Measurements from ENCODE around the gene FXYD7. TPM values are rescaled to one million over a fixed set of nuclear protein-coding genes. Genes with fewer than 3 reads are reported as not detected.

Gene FXYD7
- total RNA-seq, 2 experiments from 2014 or later: 4.1 to 5.2 TPM

DNA sequence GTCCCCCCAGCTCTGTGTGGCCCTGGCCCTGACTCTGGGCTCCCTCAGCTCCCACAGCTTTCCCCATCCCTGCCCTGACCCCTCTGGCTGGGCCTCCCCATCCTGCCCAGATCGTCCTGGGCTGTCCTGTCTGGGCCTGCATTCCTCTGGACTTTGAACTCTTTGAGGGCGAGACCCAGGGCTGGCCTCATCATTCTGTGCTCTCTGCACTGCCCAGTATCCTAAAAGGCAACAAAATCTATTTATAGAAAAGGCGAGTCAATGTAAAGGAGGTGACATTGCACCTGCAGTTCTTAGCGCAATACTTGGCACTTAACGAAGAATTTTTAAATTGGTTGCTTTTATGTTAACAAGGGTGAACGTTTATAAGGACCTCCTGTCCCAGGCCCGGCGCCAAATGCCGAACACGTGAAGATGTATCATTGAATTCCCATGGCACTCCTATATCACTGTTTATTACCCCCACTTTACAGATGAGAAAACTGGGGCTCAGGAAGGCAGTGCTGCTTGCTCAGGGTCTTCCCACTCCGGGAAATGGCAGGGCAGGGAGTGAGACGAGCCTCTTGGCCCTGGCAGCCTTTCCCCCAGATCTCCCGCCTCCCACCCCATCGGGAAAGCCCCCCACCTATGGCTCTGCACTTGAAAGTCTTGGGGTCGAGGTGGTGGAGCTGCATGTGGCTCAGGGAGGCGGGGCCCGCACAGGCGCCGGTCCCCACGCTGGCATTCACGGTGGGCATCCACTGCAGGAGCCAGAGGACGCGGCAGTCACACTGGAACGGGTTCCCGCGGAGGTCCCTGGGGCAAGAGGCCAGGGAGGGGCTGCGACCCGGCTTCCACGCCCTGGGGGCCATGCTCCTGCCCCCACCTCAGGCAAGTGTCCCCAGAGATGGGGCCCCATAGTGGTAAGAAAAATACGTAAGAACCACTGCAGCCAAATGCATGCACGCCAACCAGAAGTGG, 12.0 kb upstream of the FXYD7 start:
- POLR2A ChIA-PET: no interaction called here
- H3K4me3 Mint-ChIP-seq: no peak overlapping the region
- CTCF ChIA-PET: no interaction called here

DNA sequence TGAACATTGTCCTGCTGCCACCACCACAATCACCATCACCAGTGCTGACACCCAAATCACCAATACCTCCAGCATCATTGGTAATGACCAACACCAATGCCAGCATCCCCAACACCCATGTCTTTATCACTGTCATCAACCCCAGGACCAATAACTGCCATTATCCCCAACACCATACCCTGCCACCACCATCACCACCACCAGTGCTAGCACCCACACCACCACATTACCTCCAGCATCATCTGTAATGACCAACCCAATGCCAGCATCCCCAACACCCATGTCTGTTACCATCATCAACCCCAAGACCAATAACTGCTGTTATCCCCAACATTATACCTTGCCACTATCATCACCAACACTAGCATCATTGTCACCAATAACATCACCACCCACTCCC, 10.8 kb upstream of the FXYD7 start:
- ChIA-PET POLR2A (no interaction called here), CTCF (no interaction called here)
- peaks cover 8% of the 10 kb centered on the region for H3K4me1 Mint-ChIP-seq (ENCODE audit: low read depth)
- H3K27ac Mint-ChIP-seq: no peak overlapping the region
- H3K4me3 Mint-ChIP-seq: no peak overlapping the region
- peaks cover 3% of the 10 kb centered on the region for H3K27me3 Mint-ChIP-seq (ENCODE audit: low read depth)
- ATAC-seq (no peak), DNase-seq (no peak)
- no peaks in the 10 kb centered on the region for H3K9me3 Mint-ChIP-seq (ENCODE audit: insufficient read depth)
- H3K36me3 Mint-ChIP-seq (ENCODE audit: low read depth): no peaks in the 10 kb centered on the region

More for the DNA sequence above, 12.0 kb upstream of the FXYD7 start:
- H3K36me3 Mint-ChIP-seq (ENCODE audit: low read depth): no peaks in the 10 kb centered on the region
- DNase-seq (no peak), ATAC-seq (no peak)
- peaks cover 8% of the 10 kb centered on the region for H3K4me1 Mint-ChIP-seq (ENCODE audit: low read depth)
- H3K9me3 Mint-ChIP-seq (ENCODE audit: insufficient read depth): no peaks in the 10 kb centered on the region
- H3K27ac Mint-ChIP-seq: no peak overlapping the region
- no peaks in the 10 kb centered on the region for H3K27me3 Mint-ChIP-seq (ENCODE audit: low read depth)

DNA sequence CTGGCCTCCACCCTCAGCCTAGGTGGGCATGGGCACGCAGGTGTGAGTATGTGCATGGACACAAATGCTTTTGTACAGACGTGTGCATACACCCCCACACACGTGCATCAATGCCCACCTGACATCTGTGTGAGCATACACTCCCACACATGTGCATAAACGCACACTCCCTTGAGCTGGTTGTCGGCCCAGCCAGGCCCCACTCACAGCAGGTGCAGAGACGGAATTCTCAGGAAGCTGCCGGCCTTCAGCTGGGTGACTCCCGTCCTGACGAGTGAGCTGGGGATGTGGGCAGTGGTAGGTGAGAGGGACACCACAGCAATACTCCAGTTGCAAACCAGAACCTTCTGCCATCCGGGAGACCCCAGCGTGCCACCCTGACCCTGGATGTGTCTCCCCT, 9.2 kb upstream of the FXYD7 start:
- DNase-seq: no peak
- CTCF ChIA-PET: no interaction called here
- Mint-ChIP-seq H3K9me3 (ENCODE audit: insufficient read depth) (no peaks in the 10 kb centered on the region), H3K27me3 (ENCODE audit: low read depth) (peaks cover 8% of the 10 kb centered on the region), H3K4me3 (no peak overlapping the region), H3K27ac (no peak overlapping the region), H3K36me3 (ENCODE audit: low read depth) (no peaks in the 10 kb centered on the region), H3K4me1 (ENCODE audit: low read depth) (peaks cover 8% of the 10 kb centered on the region)
- ATAC-seq: no peak
- POLR2A ChIA-PET: no interaction called here

DNA sequence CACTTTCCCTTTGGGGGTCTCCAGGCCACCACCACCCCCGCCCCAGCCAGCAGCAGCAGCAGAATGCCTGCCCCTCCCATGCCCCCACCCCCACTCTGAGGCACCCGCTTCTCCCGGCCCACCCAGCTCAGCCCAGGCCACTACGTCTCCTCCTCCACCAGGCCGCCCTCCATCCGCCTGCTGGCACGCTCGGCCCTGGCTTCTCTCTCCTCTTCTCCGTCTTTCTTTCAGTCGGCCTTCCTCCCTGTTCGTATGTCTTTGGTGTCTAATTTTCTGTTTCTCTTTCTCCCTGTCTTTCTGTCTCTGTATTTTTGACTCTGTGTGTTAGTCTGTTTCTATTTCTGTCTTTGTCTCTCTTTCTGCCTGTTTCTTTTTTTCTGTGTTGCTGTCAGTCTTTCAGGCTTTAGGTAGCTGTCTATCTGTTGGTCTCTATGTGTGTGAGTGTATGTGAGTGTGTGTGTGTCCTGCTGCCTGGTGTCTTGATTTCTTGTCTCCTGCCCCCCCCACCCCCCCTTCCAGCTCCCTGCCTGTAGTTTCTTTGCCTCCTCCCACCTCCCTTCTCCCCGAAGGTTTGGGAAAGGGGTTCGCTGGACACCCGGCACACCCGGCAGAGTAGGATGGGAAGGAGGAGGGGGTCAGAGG, 8.3 kb upstream of the FXYD7 start, which contains the start of gene LGI4:
Gene LGI4 (minus strand): TSS at position 459 of the 642 bp plus-strand sequence. CDS start 379 bp downstream, at position 80.
- H3K9me3 Mint-ChIP-seq (ENCODE audit: insufficient read depth): no peaks in the 10 kb centered on the region
- ATAC-seq (no peak), DNase-seq (no peak)
- H3K27me3 Mint-ChIP-seq (ENCODE audit: low read depth): peaks cover 8% of the 10 kb centered on the region
- no peaks in the 10 kb centered on the region for H3K36me3 Mint-ChIP-seq (ENCODE audit: low read depth)
- no peak within 1 kb of the TSS for H3K27ac Mint-ChIP-seq
- H3K4me1 Mint-ChIP-seq (ENCODE audit: low read depth): peaks cover 8% of the 10 kb centered on the region
- CTCF ChIA-PET: interaction anchor here (1.3 to 4.1 kb wide), 9 partner anchors 10 to 90 kb away, joined by 3 to 47 read pairs (median 6); partner anchors contain the start of gene FXYD5
- POLR2A ChIA-PET: no interaction called here
- H3K4me3 Mint-ChIP-seq: no peak within 1 kb of the TSS

DNA sequence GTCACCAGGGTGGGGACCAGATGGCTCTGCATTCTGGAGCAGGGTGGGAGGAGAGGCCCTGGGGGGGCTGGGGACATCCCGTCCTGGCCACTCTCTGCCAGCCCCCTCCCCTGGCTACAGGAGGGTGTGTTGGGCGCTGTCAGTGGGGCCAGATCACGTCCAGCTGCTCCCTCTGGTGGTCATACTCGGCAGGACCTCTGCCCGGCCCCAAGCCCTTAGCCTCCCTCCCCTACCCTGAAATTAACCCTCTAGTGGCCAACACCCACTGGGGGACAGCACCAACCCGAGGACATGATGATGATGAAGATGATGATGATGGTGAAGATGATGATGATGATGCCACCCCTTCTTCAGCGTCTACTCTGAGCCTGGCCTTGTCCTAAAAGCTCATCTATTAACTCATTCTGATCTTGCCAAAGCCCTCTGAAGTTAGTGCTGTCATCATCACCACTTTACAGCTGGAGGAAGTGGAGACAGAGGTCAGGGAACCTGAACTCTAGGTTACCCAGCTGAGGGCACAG, 7.6 kb upstream of the FXYD7 start:
- DNase-seq (peak; percentile 78), ATAC-seq (peak; percentile 82)
- peaks cover 8% of the 10 kb centered on the region for H3K27me3 Mint-ChIP-seq (ENCODE audit: low read depth)
- CTCF ChIA-PET: interaction anchor here (0.6 to 4.1 kb wide), 31 partner anchors 8 to 413 kb away, joined by 3 to 47 read pairs (median 4); partner anchors contain the start of gene FXYD5
- H3K27ac Mint-ChIP-seq: no peak overlapping the region
- peaks cover 8% of the 10 kb centered on the region for H3K4me1 Mint-ChIP-seq (ENCODE audit: low read depth)
- no peaks in the 10 kb centered on the region for H3K9me3 Mint-ChIP-seq (ENCODE audit: insufficient read depth)
- no peaks in the 10 kb centered on the region for H3K36me3 Mint-ChIP-seq (ENCODE audit: low read depth)
- H3K4me3 Mint-ChIP-seq: no peak overlapping the region
- POLR2A ChIA-PET: no interaction called here

DNA sequence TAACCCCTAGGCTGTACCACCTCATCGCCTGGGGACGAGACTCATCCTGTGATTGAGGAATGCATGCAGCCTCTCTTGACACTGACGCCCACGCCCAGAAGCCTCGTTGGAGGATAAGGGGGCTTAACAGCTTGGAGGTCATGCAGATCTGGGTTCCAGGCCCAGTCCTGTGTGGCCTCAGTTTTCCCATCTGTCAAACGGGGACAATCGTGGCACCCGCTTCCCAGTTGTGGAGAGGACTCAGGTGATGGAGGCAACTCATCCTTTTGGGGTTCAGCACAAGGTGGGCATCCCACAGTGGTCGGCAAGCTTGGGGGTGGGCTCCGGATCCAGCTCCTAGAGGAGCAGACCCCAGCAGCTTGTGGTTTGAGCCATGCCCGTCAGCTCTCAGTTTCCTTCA, 6.8 kb upstream of the FXYD7 start:
- CTCF ChIA-PET: interaction anchor here (0.6 to 4.1 kb wide), 33 partner anchors 9 to 412 kb away, joined by 3 to 47 read pairs (median 4); partner anchors contain the start of gene FXYD5
- POLR2A ChIA-PET: no interaction called here
- H3K9me3 Mint-ChIP-seq (ENCODE audit: insufficient read depth): no peaks in the 10 kb centered on the region

DNA sequence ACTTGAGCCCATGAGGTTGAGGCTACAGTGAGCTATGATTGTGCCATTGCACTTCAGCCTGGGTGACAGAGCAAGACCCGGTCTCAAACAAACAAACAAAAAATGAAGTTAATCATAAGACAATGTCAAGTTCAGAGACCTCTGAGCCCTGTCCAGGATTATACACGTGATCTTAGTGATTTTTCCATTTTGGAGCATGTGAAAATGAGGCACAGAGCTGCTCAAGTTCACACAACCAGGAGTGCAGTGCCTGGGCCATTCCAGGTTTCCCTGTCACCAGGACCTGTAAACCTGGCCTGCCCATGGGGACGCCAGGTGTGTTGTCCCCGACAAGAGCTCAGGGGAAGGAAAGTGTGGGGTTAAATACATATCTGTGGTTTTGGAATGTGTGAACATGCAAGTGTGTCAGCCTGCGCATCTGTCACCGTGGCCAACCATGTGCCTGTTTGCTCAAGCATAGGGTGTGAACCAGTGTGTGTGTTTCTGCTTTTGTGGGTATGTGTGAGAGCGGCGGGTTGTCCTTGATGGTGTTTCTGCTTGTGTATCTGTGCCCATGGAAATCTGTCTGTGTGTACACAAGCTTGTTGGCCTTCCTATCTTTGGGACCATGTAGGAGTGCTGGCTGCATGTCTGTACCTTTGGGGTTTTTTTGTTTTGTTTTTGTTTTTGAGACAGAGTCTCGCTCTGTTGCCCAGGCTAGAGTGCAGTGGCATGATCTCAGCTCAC, 5.9 kb upstream of the FXYD7 start:
- Mint-ChIP-seq H3K27ac (no peak overlapping the region), H3K4me1 (ENCODE audit: low read depth) (peaks cover 23% of the 10 kb centered on the region), H3K27me3 (ENCODE audit: low read depth) (peaks cover 17% of the 10 kb centered on the region), H3K36me3 (ENCODE audit: low read depth) (no peaks in the 10 kb centered on the region), H3K9me3 (ENCODE audit: insufficient read depth) (no peaks in the 10 kb centered on the region), H3K4me3 (no peak overlapping the region)
- no peak for ATAC-seq
- POLR2A ChIA-PET: no interaction called here
- no peak for DNase-seq
- CTCF ChIA-PET: interaction anchor here (1.1 to 4.1 kb wide), 7 partner anchors 11 to 142 kb away, joined by 3 to 47 read pairs (median 4); no protein-coding TSS in a partner anchor

More for the DNA sequence above, 6.8 kb upstream of the FXYD7 start:
- Mint-ChIP-seq H3K27ac (no peak overlapping the region), H3K4me3 (no peak overlapping the region), H3K4me1 (ENCODE audit: low read depth) (peaks cover 14% of the 10 kb centered on the region), H3K36me3 (ENCODE audit: low read depth) (no peaks in the 10 kb centered on the region), H3K27me3 (ENCODE audit: low read depth) (peaks cover 10% of the 10 kb centered on the region)
- DNase-seq (no peak), ATAC-seq (no peak)

DNA sequence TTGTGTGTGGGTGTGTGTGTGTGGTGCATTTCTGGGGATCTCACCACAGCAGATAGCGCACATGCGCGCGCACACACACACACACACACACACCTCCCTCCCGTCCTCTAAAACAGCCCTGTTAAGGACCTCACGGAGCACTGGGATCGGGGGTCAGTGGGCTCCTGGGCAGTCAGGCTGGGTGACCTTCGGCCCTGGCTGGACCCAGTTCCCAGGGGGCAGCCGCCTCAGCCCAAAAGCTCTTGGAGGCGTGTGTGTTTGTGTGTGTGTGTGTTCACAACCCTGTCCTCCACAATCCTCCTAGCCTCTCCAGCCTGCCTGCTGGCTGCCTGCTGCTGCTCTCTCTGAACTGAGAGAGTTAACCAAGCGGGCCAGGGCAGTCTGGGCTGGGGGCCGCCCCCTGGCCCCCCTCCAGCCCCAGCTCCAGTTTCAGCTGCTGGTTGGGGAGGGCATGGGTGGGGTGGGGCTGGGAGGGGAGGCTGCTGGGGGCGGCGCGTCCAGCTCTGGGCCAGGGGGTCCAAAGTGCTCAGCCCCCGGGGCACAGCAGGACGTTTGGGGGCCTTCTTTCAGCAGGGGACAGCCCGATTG, 4.7 kb upstream of the FXYD7 start, which contains the start of gene FXYD1:
Gene FXYD1 (plus strand): TSS at position 520 of the 588 bp plus-strand sequence. CDS start 1,256 bp downstream, outside the sequence.
- Mint-ChIP-seq H3K4me3 (no peak within 1 kb of the TSS), H3K36me3 (ENCODE audit: low read depth) (no peaks in the 10 kb centered on the region), H3K27ac (no peak within 1 kb of the TSS), H3K27me3 (ENCODE audit: low read depth) (peaks cover 21% of the 10 kb centered on the region), H3K9me3 (ENCODE audit: insufficient read depth) (no peaks in the 10 kb centered on the region), H3K4me1 (ENCODE audit: low read depth) (peaks cover 28% of the 10 kb centered on the region)
- ChIA-PET CTCF (interaction anchor here (1.3 to 4.1 kb wide), 2 partner anchors 12 to 71 kb away, joined by 3 to 47 read pairs; no protein-coding TSS in a partner anchor), POLR2A (no interaction called here)
- ATAC-seq: no peak
- DNase-seq: no peak

DNA sequence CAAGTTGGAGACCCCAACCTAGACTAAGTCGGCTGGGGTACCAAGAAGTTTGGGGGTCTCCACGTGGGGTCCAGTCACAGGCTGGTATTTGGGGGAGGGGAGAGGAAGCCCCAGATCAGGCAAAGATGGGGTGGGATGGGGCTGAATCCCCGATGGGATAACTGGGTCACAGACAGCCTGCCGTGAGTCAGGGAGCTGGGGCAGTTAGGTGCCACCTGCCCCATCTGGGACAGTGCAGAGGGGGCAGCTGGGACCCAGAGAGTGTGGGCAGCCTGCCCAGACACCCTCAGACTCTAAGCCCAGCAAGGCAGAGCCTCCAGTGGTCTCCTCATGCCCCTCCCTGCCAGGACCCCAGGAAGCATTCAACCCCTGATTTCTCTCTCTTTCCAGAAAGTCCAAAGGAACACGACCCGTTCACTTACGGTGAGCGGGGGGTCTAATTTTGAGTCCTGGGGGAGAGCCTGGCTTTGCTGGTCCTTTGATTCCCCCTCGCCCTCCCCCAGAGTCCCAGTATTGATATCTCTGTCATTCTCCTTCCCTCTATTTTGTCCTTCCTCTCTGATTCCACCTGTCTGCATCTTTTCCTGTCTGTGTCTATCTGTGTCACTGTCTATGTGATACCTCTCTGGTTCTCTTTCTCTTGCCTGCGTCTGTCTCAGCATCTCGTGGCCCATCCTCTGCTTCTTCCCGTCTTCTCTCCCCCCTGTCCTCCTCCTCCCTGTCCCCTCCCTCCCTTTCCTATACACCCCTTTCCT, 2.7 kb upstream of the FXYD7 start:
- ATAC-seq (no peak), DNase-seq (no peak)
- H3K36me3 Mint-ChIP-seq (ENCODE audit: low read depth): no peaks in the 10 kb centered on the region
- no peak overlapping the region for H3K27ac Mint-ChIP-seq
- no peak overlapping the region for H3K4me3 Mint-ChIP-seq
- H3K9me3 Mint-ChIP-seq (ENCODE audit: insufficient read depth): no peaks in the 10 kb centered on the region
- peaks cover 42% of the 10 kb centered on the region for H3K4me1 Mint-ChIP-seq (ENCODE audit: low read depth)
- ChIA-PET CTCF (interaction anchor here (0.9 to 3.8 kb wide), 11 partner anchors 12 to 472 kb away, joined by 3 to 67 read pairs (median 11); partner anchors contain the start of genes FXYD5 and HAUS5), POLR2A (interaction anchor here (1.1 kb wide), 1 partner anchor 71 kb away, joined by 3 read pairs; no protein-coding TSS in a partner anchor)
- peaks cover 32% of the 10 kb centered on the region for H3K27me3 Mint-ChIP-seq (ENCODE audit: low read depth)

Measured in activated CD8-positive, alpha-beta T cell treated with anti-CD3 and anti-CD28 coated beads, Interleukin-2, amount 10 ng/mL, durations not matched to agents 7 days and 5 days (primary cell).